HepG2 (cell line): ENCODE results near the gene MAPK12. TPM values are rescaled to one million over a fixed set of nuclear protein-coding genes. Genes with fewer than 3 reads are reported as not detected.

Experiments used
- BCL3 ChIP-seq: sonication (generic); formaldehyde crosslinking; IDR thresholded peaks from 2 replicates; pipeline ENCODE4 v1.5.1; 2020; ENCODE audit warnings: mild to moderate bottlenecking, missing genetic modification reagents, moderate library complexity
- CC2D1A ChIP-seq: sonication (generic); formaldehyde crosslinking; IDR thresholded peaks from 2 replicates; pipeline ENCODE4 v1.8.1; 2023; ENCODE audit warnings: mild to moderate bottlenecking, missing genetic modification reagents
- JUND ChIP-seq: sonication (generic); formaldehyde crosslinking; IDR thresholded peaks from 2 replicates; pipeline ENCODE4 v1.8.0; 2022; ENCODE audit warnings: mild to moderate bottlenecking, missing genetic modification reagents
- KDM5A ChIP-seq: fragments of 200-600 bp; sonication (generic); IDR thresholded peaks from 2 replicates; pipeline ENCODE4 v1.7.0; 2018; ENCODE audit warnings: antibody characterized with exemption, mild to moderate bottlenecking, low read length, borderline replicate concordance
- PAXIP1 ChIP-seq: sonication (generic); formaldehyde crosslinking; conservative IDR thresholded peaks from 2 replicates; pipeline ENCODE4 v1.4.0; 2020; ENCODE audit warnings: mild to moderate bottlenecking, missing genetic modification reagents, moderate library complexity
- RBM39 ChIP-seq: fragments of 200-400 bp; formaldehyde crosslinking; IDR thresholded peaks from one replicate; pipeline ENCODE4 v1.6.1; 2018; ENCODE audit warnings: antibody characterized with exemption, mild to moderate bottlenecking, low read depth, low read length; ENCODE audit not compliant: poor library complexity, severe bottlenecking
- SNAPC4 ChIP-seq: sonication (generic); formaldehyde crosslinking; IDR thresholded peaks from 2 replicates; pipeline ENCODE4 v1.4.0; 2020; ENCODE audit warnings: mild to moderate bottlenecking, missing genetic modification reagents
- TBX3 ChIP-seq: fragments of 450-650 bp; IDR thresholded peaks from 2 replicates; pipeline ENCODE4 v1.6.1; 2017; ENCODE audit warnings: antibody characterized with exemption, mild to moderate bottlenecking, inconsistent platforms, borderline replicate concordance
- ZBED4 ChIP-seq: sonication (generic); formaldehyde crosslinking; IDR thresholded peaks from 2 replicates; pipeline ENCODE4 v1.4.0; 2020; ENCODE audit warnings: missing genetic modification reagents, borderline replicate concordance
- ZNF121 ChIP-seq: sonication (generic); formaldehyde crosslinking; IDR thresholded peaks from 2 replicates; pipeline ENCODE4 v1.5.0; 2020; ENCODE audit warnings: mild to moderate bottlenecking, missing genetic modification reagents
- ZNF607 ChIP-seq: sonication (generic); formaldehyde crosslinking; IDR thresholded peaks from 2 replicates; pipeline ENCODE4 v1.5.1; 2020; ENCODE audit warnings: missing genetic modification reagents, mild to moderate bottlenecking, borderline replicate concordance
- ZNF883 ChIP-seq: sonication (generic); formaldehyde crosslinking; IDR thresholded peaks from 2 replicates; pipeline ENCODE4 v1.5.1; 2020; ENCODE audit warnings: mild to moderate bottlenecking, missing genetic modification reagents; ENCODE audit errors: not compliant biosample characterization
- ZSCAN25 ChIP-seq: sonication (generic); formaldehyde crosslinking; IDR thresholded peaks from 2 replicates; pipeline ENCODE4 v1.8.0; 2022; ENCODE audit warnings: mild to moderate bottlenecking, missing genetic modification reagents
- polyA plus RNA-seq, 8 experiments: library from polyadenylated mRNA; depleted of rRNA in 3 of 8; stranded (reverse) in 7 of 8; unstranded in 1 of 8; fragments of >200 nt; fragmentation: Illumina TruSeq in 4 of 8; extraction: Trizol in 4 of 8; gene quantifications; 2 replicates each; pipeline versions ENCODE4 v1.2.1 to v1.2.3, GENCODE V29; 2011 to 2016; ENCODE audit warnings: low read depth in 4 of 8, missing spikeins in 1 of 8, mixed read lengths in 1 of 8; ENCODE audit not compliant: insufficient read depth in 1 of 8
- total RNA-seq, 5 experiments: library from RNA; depleted of rRNA; stranded (reverse); fragments of >200 nt; fragmentation: Illumina TruSeq; extraction: Trizol; gene quantifications; 2 replicates each; pipeline ENCODE4 v1.2.3, GENCODE V29; 2016; ENCODE audit warnings: low read depth in 1 of 5

Gene MAPK12
- total and polyA plus RNA-seq, 2 of the 13 experiments (the other 11 are each of a cell fraction or from before 2014, with no cell fraction given): 22.2 to 23.3 TPM

- no peak for TF ChIP-seq BCL3 (CRISPR knock-in tag)
- TF ChIP-seq ZSCAN25 (CRISPR knock-in tag): no peak
- TF ChIP-seq CC2D1A (CRISPR knock-in tag): no peak
- no peak for TF ChIP-seq ZBED4 (CRISPR knock-in tag)
- TF ChIP-seq TBX3: no peak
- no peak for TF ChIP-seq PAXIP1 (CRISPR knock-in tag)
- peak; percentile 43 for TF ChIP-seq RBM39
- TF ChIP-seq ZNF607 (CRISPR knock-in tag): no peak
- TF ChIP-seq ZNF121 (CRISPR knock-in tag): no peak
- no peak for TF ChIP-seq ZNF883 (CRISPR knock-in tag)
- TF ChIP-seq SNAPC4 (CRISPR knock-in tag): no peak
- TF ChIP-seq KDM5A: no peak
- 0 out of 2 replicates have a peak, but pooled peaks have one; percentile 12 for TF ChIP-seq JUND (CRISPR knock-in tag)
These were observed 9.1 kb downstream of the MAPK12 start (continued) for GRCh38 chr22:50252082-50253045.
